ENCODE data around the gene MTPN.

DNA sequence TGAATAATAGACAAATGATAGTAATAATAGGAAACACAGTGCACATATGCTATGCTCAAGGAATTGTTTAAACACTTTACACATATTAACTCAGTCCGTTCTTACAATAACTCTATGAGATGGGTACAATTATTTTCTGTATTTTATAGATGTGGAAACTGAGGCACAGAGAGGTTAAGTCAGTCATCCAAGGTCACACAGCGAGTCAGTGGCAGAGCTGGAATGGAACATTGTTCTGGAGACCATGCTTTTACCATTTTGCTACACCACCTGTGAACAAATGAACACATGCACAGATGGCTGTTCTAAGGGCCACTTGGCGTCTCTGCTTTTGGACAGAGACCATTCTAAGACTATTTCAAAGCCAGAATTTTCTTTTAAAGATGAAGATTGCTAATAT is 26.9 kb upstream of the MTPN start:
- TF ChIP-seq POLR2A (IDR thresholded peaks at IDR 0.05): no peak
- TF ChIP-seq, protein P1, sequence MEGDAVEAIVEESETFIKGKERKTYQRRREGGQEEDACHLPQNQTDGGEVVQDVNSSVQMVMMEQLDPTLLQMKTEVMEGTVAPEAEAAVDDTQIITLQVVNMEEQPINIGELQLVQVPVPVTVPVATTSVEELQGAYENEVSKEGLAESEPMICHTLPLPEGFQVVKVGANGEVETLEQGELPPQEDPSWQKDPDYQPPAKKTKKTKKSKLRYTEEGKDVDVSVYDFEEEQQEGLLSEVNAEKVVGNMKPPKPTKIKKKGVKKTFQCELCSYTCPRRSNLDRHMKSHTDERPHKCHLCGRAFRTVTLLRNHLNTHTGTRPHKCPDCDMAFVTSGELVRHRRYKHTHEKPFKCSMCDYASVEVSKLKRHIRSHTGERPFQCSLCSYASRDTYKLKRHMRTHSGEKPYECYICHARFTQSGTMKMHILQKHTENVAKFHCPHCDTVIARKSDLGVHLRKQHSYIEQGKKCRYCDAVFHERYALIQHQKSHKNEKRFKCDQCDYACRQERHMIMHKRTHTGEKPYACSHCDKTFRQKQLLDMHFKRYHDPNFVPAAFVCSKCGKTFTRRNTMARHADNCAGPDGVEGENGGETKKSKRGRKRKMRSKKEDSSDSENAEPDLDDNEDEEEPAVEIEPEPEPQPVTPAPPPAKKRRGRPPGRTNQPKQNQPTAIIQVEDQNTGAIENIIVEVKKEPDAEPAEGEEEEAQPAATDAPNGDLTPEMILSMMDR (IDR thresholded peaks at IDR 0.05): no peak
